Ectodermal cell (in vitro differentiated cells): ENCODE measurements around the gene CLIC6.

Source experiments
- H3K27ac ChIP-seq: 2 replicates; pipeline ENCODE4 v1.7.0; 2013; ENCODE audit warnings: mild to moderate bottlenecking, low read depth, low read length; ENCODE audit not compliant: insufficient read depth, poor library complexity, severe bottlenecking
- H3K27me3 ChIP-seq: 2 replicates; pipeline ENCODE4 v1.7.0; 2013; ENCODE audit warnings: mild to moderate bottlenecking, low read length; ENCODE audit not compliant: insufficient read depth, control insufficient read depth, poor library complexity, severe bottlenecking
- H3K36me3 ChIP-seq: one replicate; pipeline ENCODE4 v1.7.0; 2013; ENCODE audit warnings: low read length; ENCODE audit not compliant: control insufficient read depth, insufficient read depth
- H3K4me1 ChIP-seq: one replicate; pipeline ENCODE4 v1.7.0; 2013; ENCODE audit warnings: low read length; ENCODE audit not compliant: control insufficient read depth, insufficient read depth
- H3K4me3 ChIP-seq: 2 replicates; pipeline ENCODE4 v1.7.0; 2013; ENCODE audit warnings: low read depth, low read length, control low read depth; ENCODE audit not compliant: insufficient read depth
- H3K9me3 ChIP-seq: 2 replicates; pipeline ENCODE4 v1.7.0; 2013; ENCODE audit warnings: mild to moderate bottlenecking, low read length, moderate library complexity; ENCODE audit not compliant: control insufficient read depth
- WGBS, 2 experiments: methylation state at CpG; one replicate each; pipeline ENCODE4 v1.1.7; 2013; ENCODE audit warnings: missing lambda C conversion rate in 2 of 2; 5-methylcytosine and 5-hydroxymethylcytosine counted together

Gene CLIC6

DNA sequence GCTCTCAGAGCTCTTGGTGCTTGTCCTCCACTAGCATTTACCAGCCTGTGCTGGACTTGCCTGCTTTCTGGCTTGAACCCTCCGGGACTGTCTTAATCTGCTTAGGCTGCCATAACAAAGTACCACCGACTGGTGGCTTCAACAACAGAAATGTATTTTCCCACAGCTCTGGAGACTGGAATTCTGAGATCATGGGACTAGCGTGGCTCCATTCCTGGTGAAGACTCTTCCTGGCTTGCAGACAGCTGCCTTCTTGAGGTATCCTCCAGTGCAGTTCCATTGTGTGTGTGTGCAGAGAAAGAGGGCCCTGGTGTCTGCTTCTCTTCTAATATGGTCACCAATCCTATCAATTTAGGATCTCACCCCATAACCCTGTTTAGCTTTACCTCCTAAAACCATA, 31.8 kb upstream of the CLIC6 start:
- Histone ChIP-seq H3K4me3 (no peak overlapping the region), H3K9me3 (no peaks in the 10 kb centered on the region), H3K36me3 (no peaks in the 10 kb centered on the region), H3K27me3 (no peaks in the 10 kb centered on the region), H3K27ac (no peak overlapping the region), H3K4me1 (no peaks in the 10 kb centered on the region)
- 90 to 93% methylated on average over 3 of the region's 3 CpGs for WGBS, 2 experiments

DNA sequence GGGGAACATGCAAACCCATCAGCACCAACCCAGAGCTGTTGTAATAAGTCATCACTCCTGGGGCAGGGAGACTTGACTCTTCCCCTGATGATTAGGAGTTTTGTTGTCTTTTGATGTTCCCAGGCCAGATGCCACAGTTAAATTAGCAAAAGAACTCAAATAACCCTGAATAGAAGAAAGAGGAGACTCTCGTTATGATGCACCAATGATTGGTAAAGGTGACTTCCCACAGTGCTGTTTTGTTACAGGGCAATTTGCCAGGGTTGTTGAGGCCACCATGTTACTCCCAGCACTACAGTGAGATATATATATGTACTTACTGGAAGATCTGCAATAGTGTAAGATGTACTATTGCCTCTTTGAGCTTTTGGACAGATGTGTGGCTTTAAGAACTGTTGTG, 29.5 kb upstream of the CLIC6 start:
- H3K4me3 ChIP-seq: no peak overlapping the region
- H3K4me1 ChIP-seq: no peaks in the 10 kb centered on the region
- H3K27me3 ChIP-seq: no peaks in the 10 kb centered on the region
- no peaks in the 10 kb centered on the region for H3K36me3 ChIP-seq
- H3K9me3 ChIP-seq: no peaks in the 10 kb centered on the region
- no peak overlapping the region for H3K27ac ChIP-seq
- WGBS, 2 experiments: 85 to 92% methylated on average over 1 of the region's 1 CpG

DNA sequence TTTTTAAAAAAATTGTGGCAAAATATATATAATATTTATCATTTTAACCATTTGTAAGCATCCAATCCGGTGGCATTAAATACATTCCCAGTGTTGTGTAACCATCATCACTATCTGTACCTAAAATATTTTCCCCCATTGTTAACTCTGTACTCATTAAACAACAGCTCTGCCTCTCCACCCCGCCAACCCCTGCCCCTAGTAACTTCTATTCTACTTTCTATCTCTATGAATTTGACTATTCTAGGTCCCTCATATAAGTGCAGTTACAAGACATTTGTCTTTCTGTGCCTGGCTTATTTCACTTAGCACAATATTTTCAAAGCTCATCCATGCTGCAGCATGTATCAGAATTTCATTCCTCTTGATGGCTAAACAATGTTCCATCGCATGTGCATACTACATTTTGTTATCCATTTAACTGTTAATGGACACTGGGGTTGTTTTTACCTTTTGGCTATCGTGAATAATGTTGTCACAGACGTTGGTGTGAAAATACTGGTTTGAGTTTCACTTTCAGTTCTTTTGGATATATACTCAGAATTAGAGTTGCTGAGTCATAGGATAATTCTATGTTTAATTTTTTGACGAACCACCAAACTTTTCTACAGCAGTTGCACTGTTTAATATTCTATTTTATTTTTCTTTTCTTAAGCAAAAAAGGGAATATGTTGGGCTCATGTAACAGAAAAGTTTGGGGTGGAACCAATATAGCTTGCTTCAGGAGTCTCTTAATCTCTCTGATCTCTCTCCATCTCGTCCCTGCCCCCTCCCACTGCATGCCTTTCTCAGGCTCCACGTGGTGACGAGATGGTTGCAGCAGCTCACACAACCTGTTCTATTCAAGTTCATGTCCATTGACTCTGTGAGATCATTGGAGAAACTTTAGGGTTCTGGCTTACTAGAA, 28.7 kb upstream of the CLIC6 start:
- Histone ChIP-seq H3K27me3 (no peaks in the 10 kb centered on the region), H3K4me1 (no peaks in the 10 kb centered on the region), H3K9me3 (no peaks in the 10 kb centered on the region), H3K27ac (no peak overlapping the region), H3K4me3 (no peak overlapping the region), H3K36me3 (no peaks in the 10 kb centered on the region)
- 70 to 82% methylated on average over 8 to 9 of the region's 9 CpGs for WGBS, 2 experiments

DNA sequence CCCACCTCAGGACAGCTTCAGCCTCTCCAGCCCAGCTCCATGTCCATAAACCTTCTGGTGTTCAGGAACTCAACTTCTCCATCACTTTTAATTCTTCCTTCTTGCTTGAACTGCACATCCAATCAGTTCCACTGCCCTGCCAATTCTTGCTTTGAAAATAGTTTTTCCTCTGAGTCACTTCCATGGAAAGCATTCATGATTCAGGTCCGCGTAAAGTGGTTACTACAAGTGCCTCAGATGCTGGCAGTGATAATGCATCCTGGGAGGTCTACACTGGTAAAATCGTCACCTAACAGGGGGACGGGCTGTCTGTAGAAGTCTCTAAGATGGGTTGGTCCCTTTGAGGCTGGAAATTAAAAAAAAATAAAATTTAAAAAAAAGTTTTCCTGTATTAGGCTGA, 27.9 kb upstream of the CLIC6 start:
- WGBS, 2 experiments: 92 to 97% methylated on average over 4 of the region's 4 CpGs
- Histone ChIP-seq H3K27me3 (no peaks in the 10 kb centered on the region), H3K36me3 (no peaks in the 10 kb centered on the region), H3K27ac (no peak overlapping the region), H3K9me3 (no peaks in the 10 kb centered on the region), H3K4me1 (no peaks in the 10 kb centered on the region), H3K4me3 (no peak overlapping the region)

DNA sequence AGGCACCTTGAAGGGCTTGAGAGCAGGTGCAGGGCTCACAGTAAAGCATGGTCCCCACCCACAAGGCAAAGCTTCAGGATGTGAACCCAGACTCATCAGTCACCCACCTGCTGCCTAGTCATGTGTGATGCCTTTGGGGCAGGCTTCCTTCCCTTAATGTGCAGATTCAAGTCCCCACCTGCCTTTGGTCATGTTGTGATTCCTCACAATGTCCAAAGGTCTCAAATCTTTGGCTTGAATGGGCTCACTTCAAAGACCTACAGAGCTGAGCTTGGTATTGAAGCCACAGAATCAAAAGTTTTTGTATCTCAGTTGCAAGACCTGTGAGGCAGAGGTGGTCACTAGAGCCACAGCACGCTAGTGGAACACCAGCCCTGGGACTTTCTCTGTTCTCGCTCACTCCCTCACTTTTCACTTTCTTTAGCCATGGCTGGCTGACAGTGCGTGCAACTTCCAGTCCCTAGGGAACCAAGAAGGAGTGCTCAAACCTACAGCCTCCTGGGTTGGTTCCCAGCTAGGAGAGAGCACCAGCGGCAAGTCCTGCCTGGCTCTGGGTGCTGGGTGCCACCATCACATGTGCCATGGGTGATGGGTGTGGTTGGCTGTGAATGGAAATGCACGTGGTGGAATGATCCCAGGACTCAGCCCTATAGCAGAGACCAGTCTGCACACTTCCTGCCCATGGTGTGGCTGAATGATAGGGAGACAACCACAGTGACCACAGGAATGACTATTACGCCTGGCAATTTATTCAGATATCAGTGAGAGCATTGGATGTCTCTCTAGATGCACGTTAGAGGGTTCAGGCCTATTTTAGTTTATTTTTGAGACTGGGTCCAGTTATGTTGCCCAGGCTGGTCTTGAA, 26.4 kb upstream of the CLIC6 start:
- no peaks in the 10 kb centered on the region for H3K36me3 ChIP-seq
- H3K4me3 ChIP-seq: no peak overlapping the region
- H3K9me3 ChIP-seq: no peaks in the 10 kb centered on the region
- H3K4me1 ChIP-seq: no peaks in the 10 kb centered on the region
- H3K27ac ChIP-seq: no peak overlapping the region
- no peaks in the 10 kb centered on the region for H3K27me3 ChIP-seq
- 91 to 93% methylated on average over 7 of the region's 7 CpGs for WGBS, 2 experiments

DNA sequence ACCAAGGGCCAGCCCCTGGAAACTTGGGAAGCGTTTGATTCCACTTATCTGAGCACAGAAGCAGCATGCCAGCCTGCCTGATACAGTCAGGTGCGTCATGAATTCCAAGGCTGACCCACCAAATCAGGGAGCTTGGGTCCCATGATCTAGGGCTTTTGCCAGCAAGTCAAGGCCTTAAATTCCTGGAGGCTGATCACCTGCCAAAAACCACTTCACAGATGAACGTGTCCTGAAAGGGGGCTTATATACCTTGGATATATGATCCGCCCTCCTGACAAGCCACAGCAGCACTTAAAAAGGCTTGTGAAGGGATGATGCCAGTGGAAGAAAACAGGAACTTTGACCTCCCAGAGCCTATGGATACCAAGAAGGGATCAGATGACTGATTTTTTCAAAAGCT, 24.0 kb upstream of the CLIC6 start:
- no peak overlapping the region for H3K27ac ChIP-seq
- H3K4me1 ChIP-seq: no peaks in the 10 kb centered on the region
- WGBS, 2 experiments: 90 to 93% methylated on average over 4 of the region's 4 CpGs
- no peaks in the 10 kb centered on the region for H3K36me3 ChIP-seq
- H3K27me3 ChIP-seq: no peaks in the 10 kb centered on the region
- H3K4me3 ChIP-seq: no peak overlapping the region
- no peaks in the 10 kb centered on the region for H3K9me3 ChIP-seq

DNA sequence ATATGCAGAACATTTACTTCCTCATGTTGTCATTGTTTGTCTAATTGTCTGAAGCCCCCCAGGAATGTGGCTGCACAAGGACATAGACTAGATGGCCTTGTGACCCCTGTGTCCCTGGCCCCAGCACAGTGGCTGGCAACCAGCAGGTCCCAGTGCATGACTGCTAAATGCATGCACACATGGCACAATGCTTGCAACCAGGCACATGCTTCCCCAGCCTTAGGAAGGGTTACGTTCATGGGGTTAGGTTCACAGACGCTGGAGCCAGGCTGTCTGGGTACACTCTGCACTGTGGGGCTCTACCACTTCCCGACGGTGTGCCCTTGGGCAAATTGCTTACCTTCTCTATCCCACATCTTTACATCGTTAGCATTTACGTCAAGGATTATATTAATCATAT, 21.2 kb upstream of the CLIC6 start:
- Histone ChIP-seq H3K27me3 (no peaks in the 10 kb centered on the region), H3K9me3 (peaks cover 3% of the 10 kb centered on the region), H3K27ac (no peak overlapping the region), H3K4me3 (no peak overlapping the region), H3K4me1 (no peaks in the 10 kb centered on the region), H3K36me3 (no peaks in the 10 kb centered on the region)
- WGBS, 2 experiments: 75 to 76% methylated on average over 4 to 5 of the region's 6 CpGs

DNA sequence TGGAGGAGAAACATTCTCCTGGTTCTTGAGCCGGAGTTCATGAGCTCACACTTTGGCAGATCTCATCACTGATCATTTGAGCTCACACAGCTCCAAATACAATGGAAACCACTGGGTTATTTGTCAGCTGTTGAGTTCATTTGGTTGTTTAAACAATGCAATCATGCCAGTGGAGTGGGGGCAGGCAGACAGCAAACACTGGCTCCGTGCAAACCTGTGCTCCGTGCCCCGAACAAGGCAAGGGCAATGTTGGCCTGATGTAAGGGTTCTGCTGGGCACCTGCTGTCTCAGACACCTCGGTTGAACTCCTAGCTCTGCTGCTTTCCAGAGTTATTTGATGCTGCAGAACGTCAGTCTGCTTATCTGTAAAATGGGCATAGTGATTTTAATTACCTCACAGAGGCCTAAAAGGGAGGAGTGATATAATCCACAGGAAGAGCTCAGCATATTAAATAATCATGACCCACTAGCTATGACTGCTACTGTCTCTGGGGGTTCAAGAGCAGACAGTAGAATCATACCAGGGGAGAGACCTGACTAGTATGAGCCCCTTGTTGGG, 20.0 kb upstream of the CLIC6 start:
- H3K4me3 ChIP-seq: no peak overlapping the region
- 84 to 92% methylated on average over 6 of the region's 6 CpGs for WGBS, 2 experiments
- no peak overlapping the region for H3K27ac ChIP-seq
- H3K9me3 ChIP-seq: peaks cover 3% of the 10 kb centered on the region
- H3K27me3 ChIP-seq: no peaks in the 10 kb centered on the region
- H3K4me1 ChIP-seq: no peaks in the 10 kb centered on the region
- no peaks in the 10 kb centered on the region for H3K36me3 ChIP-seq

DNA sequence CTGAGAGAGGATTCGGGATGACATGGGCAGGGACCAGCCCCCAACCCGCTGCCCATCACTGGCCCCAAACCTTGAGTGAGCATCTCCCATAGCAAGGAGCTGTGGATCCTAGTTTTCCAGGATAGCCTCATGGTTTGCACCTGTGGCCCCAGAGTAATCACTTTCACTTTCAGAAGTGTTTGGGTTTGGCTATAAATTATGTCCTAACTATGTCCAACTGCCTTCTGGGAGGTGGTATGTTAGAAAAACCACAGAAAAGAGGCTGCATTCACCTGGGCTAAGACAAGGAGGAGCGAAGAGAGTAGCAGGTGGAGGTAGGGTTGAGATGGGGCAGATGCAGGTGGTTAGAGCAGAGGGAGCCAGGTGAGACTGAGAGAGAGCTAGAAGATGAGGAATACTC, 19.4 kb upstream of the CLIC6 start:
- Histone ChIP-seq H3K4me1 (no peaks in the 10 kb centered on the region), H3K27ac (no peak overlapping the region), H3K27me3 (no peaks in the 10 kb centered on the region), H3K4me3 (no peak overlapping the region), H3K9me3 (peaks cover 3% of the 10 kb centered on the region), H3K36me3 (no peaks in the 10 kb centered on the region)
- 91 to 95% methylated on average over 3 of the region's 3 CpGs for WGBS, 2 experiments

DNA sequence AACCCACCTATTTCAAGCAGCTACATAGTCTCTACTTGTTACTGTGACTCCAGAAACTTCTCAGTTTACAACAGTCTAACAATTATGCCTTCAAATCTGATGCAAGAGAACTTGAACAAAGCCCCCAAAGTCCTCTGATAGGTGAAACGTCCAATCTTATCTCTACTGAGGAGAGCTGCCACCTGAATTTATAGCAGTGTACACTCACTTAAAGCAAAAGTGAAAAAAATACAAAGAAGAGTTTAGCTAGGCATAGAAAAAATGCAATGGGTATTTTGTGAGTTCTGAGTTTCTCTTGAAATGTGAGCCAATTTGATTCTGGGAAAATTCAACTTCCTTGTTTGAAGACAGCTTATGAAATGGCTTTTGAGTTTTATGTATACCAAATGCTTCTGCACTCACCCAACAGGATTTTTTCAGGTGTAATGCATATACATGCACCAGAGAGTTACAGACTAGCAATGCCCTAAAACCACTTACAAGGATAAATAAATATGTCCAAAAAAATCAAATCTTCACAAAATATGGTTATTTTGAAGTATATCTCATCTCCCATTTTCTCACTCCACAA, 17.8 kb upstream of the CLIC6 start:
- peaks cover 3% of the 10 kb centered on the region for H3K9me3 ChIP-seq
- H3K27me3 ChIP-seq: no peaks in the 10 kb centered on the region
- 64 to 85% methylated on average over 1 of the region's 1 CpG for WGBS, 2 experiments
- no peak overlapping the region for H3K4me3 ChIP-seq
- H3K27ac ChIP-seq: no peak overlapping the region
- H3K4me1 ChIP-seq: no peaks in the 10 kb centered on the region
- no peaks in the 10 kb centered on the region for H3K36me3 ChIP-seq
